ENCODE data around the gene MYO1E. TPM values are rescaled to one million over a fixed set of nuclear protein-coding genes. Genes with fewer than 3 reads are reported as not detected.

The MYO1E gene
- total and polyA plus RNA-seq, 2 of the 4 experiments (the other 2 are of a cell fraction): 13.4 to 37.3 TPM

- H4K20me1 ChIP-seq (ENCODE audit: insufficient read depth, low read length): peaks cover 17% of the 10 kb centered on the region
- no peak for ATAC-seq (ENCODE audit: low read depth)
- H3K9ac ChIP-seq (ENCODE audit: low read depth, low read length): no peak overlapping the region
- no peak overlapping the region for H3K23ac ChIP-seq (ENCODE audit: low read depth, low read length)
- no peak overlapping the region for H2BK15ac ChIP-seq (ENCODE audit: low read depth, low read length)
- no peak overlapping the region for H3K18ac ChIP-seq (ENCODE audit: low read depth, low read length)
- H3K9me1 ChIP-seq (ENCODE audit: insufficient read depth, low read length): peaks cover 19% of the 10 kb centered on the region
- no peak overlapping the region for H3K27ac ChIP-seq (ENCODE audit: insufficient read depth, low read length)
- no peaks in the 10 kb centered on the region for H3K27me3 ChIP-seq (ENCODE audit: control insufficient read depth, insufficient read depth, low read length)
- WGBS, 2 experiments (ENCODE audit: extremely low coverage in 2 of 2, insufficient read length in 1 of 2): 86% methylated on average over 4 of the region's 5 CpGs; no CpG with 5 or more reads in 1 of the 2 experiments
- H3K4me3 ChIP-seq (ENCODE audit: insufficient read depth, low read depth, low read length): no peak overlapping the region
- no peak overlapping the region for H4K5ac ChIP-seq (ENCODE audit: low read depth, low read length)
- H3K9me3 ChIP-seq (ENCODE audit: control insufficient read depth, insufficient read depth, low read length): no peaks in the 10 kb centered on the region
- no peaks in the 10 kb centered on the region for H3K36me3 ChIP-seq (ENCODE audit: control insufficient read depth, insufficient read depth, low read length)
- dilution Hi-C loops (cut with HindIII; ENCODE audit: low sequenced_read_pairs, unreplicated experiment): no loop called here
- ChIA-PET CTCF (interaction anchor here (0.5 kb wide), 1 partner anchor 55 kb away, joined by 3 read pairs; no protein-coding TSS in a partner anchor), POLR2A (ENCODE audit: unreplicated experiment) (no interaction called here)
- DNase-seq: no peak
- H2AK9ac ChIP-seq (replicated peaks; ENCODE audit: low read depth, low read length, poor library complexity): no peak overlapping the region
- no peak for TF ChIP-seq MAZ (IDR thresholded peaks at IDR 0.05; ENCODE audit: borderline replicate concordance, low read depth, low read length)
- no peak for TF ChIP-seq RFX5 (IDR thresholded peaks at IDR 0.05; ENCODE audit: low read depth, low read length)
- no peak for TF ChIP-seq POLR2A (IDR thresholded peaks at IDR 0.05; ENCODE audit: low read depth, low read length)
- no peak for TF ChIP-seq RAD21 (IDR thresholded peaks at IDR 0.05; ENCODE audit: low read length)
- TF ChIP-seq MAFK (IDR thresholded peaks at IDR 0.05; ENCODE audit: low read depth, low read length): no peak
- TF ChIP-seq CEBPB (IDR thresholded peaks at IDR 0.05; ENCODE audit: low read depth, low read length): no peak
- no peak for TF ChIP-seq BHLHE40 (IDR thresholded peaks at IDR 0.05; ENCODE audit: low read depth, low read length)
- no peak for TF ChIP-seq CTCF (conservative IDR thresholded peaks at IDR 0.05; ENCODE audit: low read depth, low read length)
- no peak for TF ChIP-seq USF2 (IDR thresholded peaks at IDR 0.05; ENCODE audit: low read depth, low read length)
- TF ChIP-seq CHD1 (IDR thresholded peaks at IDR 0.05; ENCODE audit: low read depth, low read length): no peak
- no peak overlapping the region for H2BK20ac ChIP-seq (ENCODE audit: low read depth, low read length)
- H2BK5ac ChIP-seq (ENCODE audit: low read depth, low read length, poor library complexity, severe bottlenecking): no peak overlapping the region
- peaks cover 9% of the 10 kb centered on the region for H3K4me1 ChIP-seq (ENCODE audit: control insufficient read depth, insufficient read depth, low read length)
- H4K8ac ChIP-seq (ENCODE audit: low read depth in 2 of 2, low read length in 2 of 2): no peak overlapping the region
- H2BK120ac ChIP-seq (ENCODE audit: low read depth, low read length): no peak overlapping the region
- H2AK5ac ChIP-seq (ENCODE audit: low read depth, low read length): no peak overlapping the region
- no peak overlapping the region for H3K14ac ChIP-seq (replicated peaks; ENCODE audit: low read depth, low read length)
- in situ Hi-C loops (cut with MboI; ENCODE audit: low sequenced_read_pairs): no loop called here
- BruUV-seq (replicated peaks): no TSS peak
- no peak overlapping the region for H3K4me2 ChIP-seq (ENCODE audit: low read depth, low read length)
- H4K91ac ChIP-seq (ENCODE audit: insufficient read depth, low read depth, low read length): no peak overlapping the region
- peaks cover 19 to 73% of the 10 kb centered on the region in 2 experiments for H3K79me1 ChIP-seq (ENCODE audit: low read depth in 1 of 2, low read length in 2 of 2)
- H3K56ac ChIP-seq (ENCODE audit: extremely low read depth, insufficient read depth, low read length): no peak overlapping the region
- intact Hi-C loops (cut with micrococcal nuclease): no loop called here
- no peak overlapping the region for H3K4ac ChIP-seq (ENCODE audit: low read depth, low read length)
- no peak overlapping the region for H2AFZ ChIP-seq (replicated peaks; ENCODE audit: low read length, poor library complexity)
Observed at GRCh38 chr15:59309405-59309804, 63.3 kb downstream of the MYO1E start.

Data from IMR-90 (cell line).